Ishikawa (cell line): ENCODE results near the gene RTN4RL1.

Experiments
- CEBPB ChIP-seq: IDR thresholded peaks from 2 replicates; pipeline ENCODE4 v1.6.1; 2012
- CREB1 ChIP-seq: IDR thresholded peaks from 2 replicates; pipeline ENCODE4 v1.6.1; 2012; ENCODE audit warnings: low read depth
- EGR1 ChIP-seq: IDR thresholded peaks from 2 replicates; pipeline ENCODE4 v1.6.1; 2012
- EP300 ChIP-seq: IDR thresholded peaks from 2 replicates; pipeline ENCODE4 v1.6.1; 2012; ENCODE audit warnings: borderline replicate concordance
- FOXM1 ChIP-seq: IDR thresholded peaks from 2 replicates; pipeline ENCODE4 v1.6.1; 2012; ENCODE audit warnings: low read depth, borderline replicate concordance
- MAX ChIP-seq: IDR thresholded peaks from 2 replicates; pipeline ENCODE4 v1.6.1; 2012
- NFIC ChIP-seq: IDR thresholded peaks from 2 replicates; pipeline ENCODE4 v1.6.1; 2012
- RAD21 ChIP-seq: IDR thresholded peaks from 2 replicates; pipeline ENCODE4 v1.6.1; 2012; ENCODE audit warnings: low read depth
- REST ChIP-seq: IDR thresholded peaks from 2 replicates; pipeline ENCODE4 v1.6.1; 2012; ENCODE audit warnings: low read depth, mild to moderate bottlenecking
- TAF1 ChIP-seq: IDR thresholded peaks from 2 replicates; pipeline ENCODE4 v1.6.1; 2012; ENCODE audit warnings: low read depth, mild to moderate bottlenecking
- TCF12 ChIP-seq: IDR thresholded peaks from 2 replicates; pipeline ENCODE4 v1.6.1; 2012; ENCODE audit warnings: low read depth
- TEAD4 ChIP-seq: IDR thresholded peaks from 2 replicates; pipeline ENCODE4 v1.6.1; 2012
- YY1 ChIP-seq: IDR thresholded peaks from 2 replicates; pipeline ENCODE4 v1.6.1; 2012; ENCODE audit warnings: low read depth
- ZBTB7A ChIP-seq: IDR thresholded peaks from 2 replicates; pipeline ENCODE4 v1.6.1; 2012; ENCODE audit warnings: low read depth

GRCh38 chr17:2015314-2015713 lies 9.8 kb downstream of the RTN4RL1 start:
- no peak for TF ChIP-seq TAF1
- TF ChIP-seq RAD21, result no peak
- no peak for TF ChIP-seq MAX
- TF ChIP-seq EP300, result no peak
- TF ChIP-seq REST, result no peak
- no peak for TF ChIP-seq EGR1
- TF ChIP-seq CEBPB, result no peak
- no peak for TF ChIP-seq YY1
- no peak for TF ChIP-seq CREB1
- TF ChIP-seq TCF12, result no peak
- no peak for TF ChIP-seq TEAD4
- no peak for TF ChIP-seq FOXM1
- no peak for TF ChIP-seq ZBTB7A
- TF ChIP-seq NFIC, result no peak
